GM04503 (cell line): ENCODE data around the gene MUTYH.
"Not testable (repeated sequence)": the region's sequence is repeated elsewhere in the genome, so short reads cannot be mapped to it uniquely, and the experiment has no call there.

ENCODE experiments used
- DNase-seq: peaks from one replicate; pipeline ENCODE4 v3.0.0-alpha.2; 2012; ENCODE audit warnings: low read depth

MUTYH gene

GRCh38 chr1:45339789-45340558 lies at the start of gene MUTYH, which contains the start of gene TOE1:
Gene MUTYH, minus strand, starts transcription at chr1:45340440. Its CDS starts 5,935 bp downstream, at chr1:45334505.
Gene TOE1, plus strand, starts transcription at chr1:45340170. Its CDS starts 83 bp downstream, at chr1:45340253.
- peak; percentile 51 for DNase-seq

DNA sequence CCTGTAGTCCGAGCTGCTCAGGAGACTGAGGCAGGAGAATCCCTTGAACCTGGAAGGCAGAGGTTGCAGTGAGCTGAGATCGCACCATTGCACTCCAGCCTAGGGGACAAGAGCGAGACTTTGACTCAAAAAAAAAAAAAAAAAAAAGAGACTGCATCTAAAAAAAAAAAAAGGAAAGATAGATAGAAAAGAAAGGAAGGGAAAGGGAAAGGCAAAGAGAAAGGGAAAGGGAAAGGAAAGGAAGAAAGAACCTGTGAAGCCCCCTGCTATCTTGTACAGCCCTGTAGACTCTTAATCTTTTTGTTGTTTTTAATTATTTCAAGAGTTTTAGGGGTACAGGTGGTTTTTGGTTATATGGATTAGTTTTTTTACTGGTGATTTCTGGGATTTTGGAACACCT lies 46.0 kb upstream of the MUTYH start:
- DNase-seq = no peak

GRCh38 chr1:45385302-45385701 lies 45.1 kb upstream of the MUTYH start:
- DNase-seq = no peak

DNA sequence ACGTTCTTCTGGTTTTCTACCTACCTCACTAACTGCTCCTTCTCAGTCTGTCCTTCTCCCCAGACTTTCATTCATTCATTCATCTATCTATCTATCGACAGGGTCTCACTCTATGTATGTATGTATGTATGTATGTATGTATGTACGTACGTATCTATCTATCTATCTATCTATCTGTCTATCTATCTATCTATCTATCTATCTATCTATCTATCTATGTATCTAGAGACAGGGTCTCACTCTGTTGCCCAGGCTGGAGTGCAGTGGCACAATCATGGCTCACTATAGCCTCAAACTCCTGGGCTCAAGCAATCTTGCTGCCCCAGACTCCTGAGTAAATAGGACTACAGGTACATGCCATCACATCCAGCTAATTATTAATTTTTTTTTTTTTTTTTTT lies 44.0 kb upstream of the MUTYH start:
- not testable (repeated sequence) for DNase-seq

DNA sequence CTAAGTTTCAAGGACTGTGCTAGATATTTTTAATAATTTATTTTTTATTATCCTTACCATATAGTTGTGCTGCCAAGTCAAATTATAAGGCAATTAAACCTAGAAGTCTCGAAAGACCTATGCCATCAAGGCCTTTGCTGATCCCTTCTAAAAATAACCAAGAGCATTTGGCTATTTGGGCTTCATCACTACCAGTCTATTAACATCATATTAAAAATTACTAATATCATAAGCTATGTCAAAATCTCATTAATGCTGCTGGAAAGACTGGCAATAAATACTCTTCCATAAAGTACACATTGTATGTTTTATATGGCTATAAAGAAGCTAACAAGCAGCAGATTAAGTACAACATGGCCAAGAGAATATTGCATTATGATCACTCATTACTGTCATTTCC lies 43.0 kb upstream of the MUTYH start:
- no peak for DNase-seq

DNA sequence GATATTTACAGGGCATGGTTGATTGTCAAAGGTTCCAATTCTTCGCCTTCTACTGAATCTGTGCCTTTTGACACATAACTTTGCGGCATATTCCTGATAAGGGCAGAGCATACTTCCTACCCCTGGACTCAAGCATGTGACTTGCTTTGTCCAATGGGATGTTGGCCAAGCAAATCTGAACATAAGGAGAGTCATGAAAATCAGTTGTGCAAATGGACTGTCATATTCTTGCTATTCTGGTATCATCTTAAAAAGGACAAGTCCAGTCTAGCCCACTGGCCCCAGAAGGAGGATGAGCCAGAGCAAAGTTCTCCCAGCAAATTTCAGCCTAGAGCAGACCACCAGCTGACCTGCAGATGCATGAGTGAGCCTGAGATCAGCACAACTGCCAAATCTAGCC lies 41.0 kb upstream of the MUTYH start:
- DNase-seq = no peak

GRCh38 chr1:45380730-45381129 lies 40.5 kb upstream of the MUTYH start:
- DNase-seq = no peak

GRCh38 chr1:45380125-45380524 lies 39.9 kb upstream of the MUTYH start:
- DNase-seq = no peak

DNA sequence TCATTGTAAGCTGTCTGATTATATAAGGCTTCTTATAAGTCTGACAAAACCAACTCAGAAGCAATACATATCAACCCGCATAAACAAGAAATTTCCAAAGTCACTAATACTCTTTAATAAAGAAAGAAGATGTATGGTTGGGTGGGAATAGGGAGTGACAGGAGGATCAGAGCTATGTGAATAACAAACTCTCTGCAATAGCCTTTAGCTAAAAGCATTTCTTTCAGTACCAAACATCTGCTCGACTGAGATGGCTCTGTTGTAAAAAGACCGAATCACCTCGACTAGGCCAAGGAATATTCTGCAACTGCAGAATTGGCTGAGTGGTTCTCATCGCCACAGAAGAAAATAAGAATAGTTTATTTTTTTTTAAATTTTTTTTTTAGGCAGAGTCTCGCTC lies 39.3 kb upstream of the MUTYH start:
- no peak for DNase-seq

GRCh38 chr1:45378184-45378583 lies 37.9 kb upstream of the MUTYH start:
- no peak for DNase-seq

GRCh38 chr1:45375104-45376090 lies 35.2 kb upstream of the MUTYH start:
- no peak for DNase-seq

- DNase-seq = no peak
Observed at GRCh38 chr1:45373573-45373972, 33.3 kb upstream of the MUTYH start.

- DNase-seq = no peak
Observed at GRCh38 chr1:45370575-45370974, 30.3 kb upstream of the MUTYH start.

GRCh38 chr1:45365051-45365450 lies 24.8 kb upstream of the MUTYH start:
- DNase-seq = no peak

- no peak for DNase-seq
Observed at GRCh38 chr1:45364294-45364693, 24.1 kb upstream of the MUTYH start.

- not testable (repeated sequence) for DNase-seq
Observed at GRCh38 chr1:45360981-45361380, 20.7 kb upstream of the MUTYH start.

DNA sequence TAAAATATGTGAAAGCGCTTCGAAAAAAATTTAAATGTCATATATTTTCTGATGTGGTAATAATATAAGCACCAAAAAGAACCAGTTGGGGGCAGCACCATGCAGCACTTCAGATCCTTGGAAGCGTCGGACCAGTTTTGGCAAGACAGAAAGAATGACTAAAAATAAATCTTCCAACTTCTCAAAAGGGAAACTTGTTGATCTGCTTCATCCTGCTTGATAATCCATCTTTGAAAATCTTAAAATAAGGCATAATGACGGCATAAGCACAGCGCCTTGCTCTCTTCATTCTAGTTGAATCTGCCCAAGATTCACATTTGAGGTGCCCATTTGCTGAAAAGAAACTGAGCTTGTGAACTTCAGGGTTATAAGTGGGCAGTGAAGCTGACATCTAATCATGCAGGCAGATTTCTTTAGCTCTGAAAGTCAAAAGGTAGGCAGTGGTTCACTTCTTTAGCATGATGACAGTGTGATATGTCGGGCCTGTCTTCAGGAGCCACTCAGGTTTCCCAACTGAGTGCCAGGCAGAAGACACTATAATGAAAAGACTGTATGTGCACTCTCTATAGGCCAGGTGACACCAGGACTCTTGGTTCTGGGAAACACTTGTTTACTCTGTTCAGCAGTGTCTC lies 19.8 kb upstream of the MUTYH start:
- DNase-seq = no peak

DNA sequence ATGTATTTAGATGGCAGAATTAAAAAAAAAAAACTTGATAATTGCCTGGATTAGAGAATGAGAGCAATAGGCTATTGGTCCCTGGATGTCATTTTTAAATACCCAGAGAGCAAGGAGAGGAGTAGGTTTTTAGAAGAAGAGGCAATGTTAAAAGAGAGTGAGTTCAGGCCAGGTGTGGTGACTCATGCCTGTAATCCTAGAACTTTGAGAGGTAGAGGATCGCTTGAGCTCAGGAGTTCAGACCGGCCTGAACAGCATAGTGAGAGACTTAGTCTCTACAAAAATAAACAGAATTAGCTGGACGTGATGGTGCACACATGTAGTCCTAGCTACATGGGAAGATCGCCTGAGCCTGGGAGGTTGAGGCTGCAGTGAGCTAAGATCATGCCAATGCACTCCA lies 15.9 kb upstream of the MUTYH start:
- DNase-seq = no peak

DNA sequence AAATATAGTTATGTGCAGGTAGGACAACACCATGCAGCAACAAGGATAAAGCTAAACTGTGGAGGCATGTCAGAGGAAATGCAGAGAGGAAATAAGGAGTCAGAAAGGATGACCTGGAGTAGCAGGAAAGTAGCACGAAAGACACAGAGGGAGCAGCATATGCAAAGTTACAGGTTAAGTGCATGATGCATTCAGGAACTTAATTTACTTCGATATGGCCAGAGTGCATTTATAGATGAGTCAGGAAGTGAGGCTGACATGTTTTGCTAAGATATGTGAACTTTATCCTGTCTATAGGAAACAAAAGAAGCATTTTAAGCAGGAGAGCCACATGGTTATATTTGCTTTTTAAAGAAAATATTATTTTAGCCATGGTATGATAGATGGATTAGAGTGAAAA lies 15.4 kb upstream of the MUTYH start:
- no peak for DNase-seq

GRCh38 chr1:45354838-45355237 lies 14.6 kb upstream of the MUTYH start:
- no peak for DNase-seq

- no peak for DNase-seq
Observed at GRCh38 chr1:45353685-45354084, 13.4 kb upstream of the MUTYH start.

DNA sequence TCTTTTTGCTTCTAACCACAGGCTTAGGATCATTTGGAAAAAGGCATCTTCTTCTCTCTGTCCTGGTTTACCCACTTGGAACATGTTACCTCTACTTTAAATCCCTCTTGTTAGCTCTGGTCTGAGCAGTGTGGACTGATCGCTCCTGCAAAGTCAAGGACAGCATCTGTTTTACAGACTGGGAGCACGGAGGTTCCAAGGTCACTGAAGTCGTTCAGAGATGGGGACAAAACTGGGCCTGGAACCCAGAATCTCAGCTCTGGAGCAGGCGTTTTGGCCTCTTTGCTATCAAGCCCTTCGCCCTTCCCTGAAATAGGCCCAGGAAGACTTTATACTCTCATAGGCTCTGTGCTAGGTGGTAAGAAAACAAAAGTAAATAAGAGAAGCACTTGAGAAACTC lies 11.3 kb upstream of the MUTYH start:
- DNase-seq = no peak
